K562 (cell line): ENCODE results near the gene QARS1. TPM values are rescaled to one million over a fixed set of nuclear protein-coding genes. Genes with fewer than 3 reads are reported as not detected.

Experiments
- CEBPZ ChIP-seq: fragments of 150-350 bp; IDR thresholded peaks from 2 replicates; pipeline ENCODE4 v1.6.1; 2014; ENCODE audit warnings: low read depth, mild to moderate bottlenecking, low read length, borderline replicate concordance
- CREB1 ChIP-seq, 2 experiments: sonication (generic) in 1 of 2; formaldehyde crosslinking in 1 of 2; IDR thresholded peaks; 2 replicates each; pipeline versions ENCODE4 v1.6.1 to v1.8.0; 2012 to 2022; ENCODE audit warnings: inconsistent platforms in 1 of 2, mild to moderate bottlenecking in 1 of 2, missing genetic modification reagents in 1 of 2, moderate library complexity in 1 of 2
- FOXK1 ChIP-seq: sonication (generic); formaldehyde crosslinking; IDR thresholded peaks from 2 replicates; pipeline ENCODE4 v1.8.0; 2022; ENCODE audit warnings: missing genetic modification reagents, mild to moderate bottlenecking, borderline replicate concordance
- FOXP1 ChIP-seq: sonication (generic); formaldehyde crosslinking; IDR thresholded peaks from 2 replicates; pipeline ENCODE4 v1.8.0; 2022; ENCODE audit warnings: mild to moderate bottlenecking, missing genetic modification reagents
- GTF2F1 ChIP-seq: IDR thresholded peaks from 2 replicates; pipeline ENCODE4 v1.6.1; 2011; ENCODE audit warnings: low read depth, low read length, improper control_type of control experiment
- HNRNPH1 ChIP-seq: fragments of 200-400 bp; formaldehyde crosslinking; optimal IDR thresholded peaks from 2 replicates; pipeline ENCODE3; 2017; ENCODE audit warnings: low read depth, mild to moderate bottlenecking, low read length, moderate library complexity
- MNT ChIP-seq, 2 experiments: fragments of 450-650 bp; conservative IDR thresholded peaks; 2 replicates each; pipeline ENCODE4 v1.6.1; 2017; ENCODE audit warnings: mild to moderate bottlenecking in 2 of 2, moderate library complexity in 2 of 2
- MTA1 ChIP-seq: fragments of 450-650 bp; IDR thresholded peaks from 2 replicates; pipeline ENCODE4 v1.6.1; 2017; ENCODE audit warnings: borderline replicate concordance
- NEUROD1 ChIP-seq: fragments of 150-350 bp; IDR thresholded peaks from 2 replicates; pipeline ENCODE4 v1.6.1; 2014; ENCODE audit warnings: borderline replicate concordance, low read length, low read depth; ENCODE audit not compliant: partially characterized antibody
- RFX1 ChIP-seq: fragments of 450-650 bp; IDR thresholded peaks from 2 replicates; pipeline ENCODE4 v1.6.1; 2016; ENCODE audit warnings: mild to moderate bottlenecking, moderate library complexity
- SRSF7 ChIP-seq: fragments of 200-400 bp; formaldehyde crosslinking; optimal IDR thresholded peaks from 2 replicates; pipeline ENCODE3; 2017; ENCODE audit warnings: mild to moderate bottlenecking, low read depth, low read length
- STAT5B ChIP-seq: fragments of 250-450 bp; sonication (Bioruptor Pico); IDR thresholded peaks from 2 replicates; pipeline ENCODE4 v1.8.0; 2021; ENCODE audit warnings: mild to moderate bottlenecking, inconsistent platforms
- TCF3 ChIP-seq: sonication (generic); formaldehyde crosslinking; IDR thresholded peaks from 2 replicates; pipeline ENCODE4 v1.4.0; 2020; ENCODE audit warnings: mild to moderate bottlenecking, missing genetic modification reagents
- TEAD1 ChIP-seq, 2 experiments: fragments of 450-650 bp in 1 of 2; sonication (generic) in 1 of 2; formaldehyde crosslinking; IDR thresholded peaks; 2 replicates each; pipeline versions ENCODE4 v1.4.0 to v1.8.0; 2020 to 2022; ENCODE audit warnings: mild to moderate bottlenecking in 2 of 2, missing genetic modification reagents in 1 of 2
- TFAP4 ChIP-seq: sonication (generic); formaldehyde crosslinking; IDR thresholded peaks from 2 replicates; pipeline ENCODE4 v1.8.0; 2022; ENCODE audit warnings: missing genetic modification reagents, mild to moderate bottlenecking, moderate library complexity, borderline replicate concordance
- XRCC3 ChIP-seq: fragments of 450-650 bp; IDR thresholded peaks from 2 replicates; pipeline ENCODE4 v1.6.1; 2017; ENCODE audit warnings: mild to moderate bottlenecking, moderate library complexity
- ZBTB8A ChIP-seq: fragments of 450-650 bp; IDR thresholded peaks from 2 replicates; pipeline ENCODE4 v1.6.1; 2018; ENCODE audit warnings: mild to moderate bottlenecking, moderate library complexity; ENCODE audit not compliant: partially characterized antibody
- ZNF24 ChIP-seq: fragments of 450-650 bp; IDR thresholded peaks from 2 replicates; pipeline ENCODE4 v1.6.1; 2016
- ZNF561 ChIP-seq: fragments of 450-650 bp; formaldehyde crosslinking; conservative IDR thresholded peaks from 2 replicates; pipeline ENCODE4 v1.4.0; 2020; ENCODE audit warnings: mild to moderate bottlenecking, moderate library complexity
- ZNF583 ChIP-seq: fragments of 250-450 bp; sonication (Bioruptor Pico); IDR thresholded peaks from 2 replicates; pipeline ENCODE4 v1.4.0; 2020
- ZNF699 ChIP-seq: fragments of 250-450 bp; sonication (Bioruptor Pico); IDR thresholded peaks from 2 replicates; pipeline ENCODE4 v1.8.0; 2021; ENCODE audit warnings: mild to moderate bottlenecking, moderate library complexity; ENCODE audit not compliant: insufficient replicate concordance
- ZSCAN32 ChIP-seq: fragments of 450-650 bp; formaldehyde crosslinking; IDR thresholded peaks from 2 replicates; pipeline ENCODE4 v1.4.0; 2020; ENCODE audit warnings: mild to moderate bottlenecking, moderate library complexity
- ZZZ3 ChIP-seq: fragments of 450-650 bp; IDR thresholded peaks from 2 replicates; pipeline ENCODE4 v1.6.1; 2016; ENCODE audit warnings: antibody characterized with exemption, mild to moderate bottlenecking, moderate library complexity
- polyA plus RNA-seq, 8 experiments: library from polyadenylated mRNA; depleted of rRNA in 4 of 8; stranded (reverse) in 5 of 8; unstranded in 3 of 8; fragments of >200 nt; fragmentation: Nextera tagmentation in 2 of 8; fragmentation: Illumina TruSeq in 1 of 8; extraction: Ambion mirVana in 2 of 8; extraction: Trizol in 1 of 8; gene quantifications; 2 replicates each; pipeline versions ENCODE4 v1.2.1 to v1.2.3, GENCODE V29; 2011 to 2014; ENCODE audit warnings: inconsistent platforms in 1 of 8, missing spikeins in 1 of 8
- total RNA-seq, 7 experiments: library from RNA; depleted of rRNA in 6 of 7; stranded (reverse); fragments of >200 nt in 6 of 7; fragmentation: Illumina TruSeq in 2 of 7; extraction: Trizol in 2 of 7; gene quantifications; 2 replicates each; pipeline versions ENCODE4 v1.2.1 to v1.2.3, GENCODE V29; 2011 to 2021; ENCODE audit warnings: low replicate concordance in 1 of 7

Gene QARS1
- total and polyA plus RNA-seq, 9 of the 15 experiments (the other 6 are each of a cell fraction or from before 2014, with no cell fraction given) = 148 to 310 (median 273) TPM

GRCh38 chr3:49132437-49133225, 28.1 kb upstream of the QARS1 start, which contains the start of gene LAMB2 (continued):
- 0 out of 4 replicates have a peak, but pooled peaks of 1 of the 2 experiments have one; percentile 29 for TF ChIP-seq MNT (conservative IDR thresholded peaks at IDR 0.05)
- TF ChIP-seq ZBTB8A = no peak
- TF ChIP-seq ZSCAN32 (CRISPR knock-in tag) = no peak
- 0 out of 2 replicates have a peak, but pooled peaks have one; percentile 23 for TF ChIP-seq FOXP1 (CRISPR knock-in tag)
- no peak for TF ChIP-seq SRSF7
- no peak for TF ChIP-seq STAT5B (CRISPR knock-in tag)
- no peak for TF ChIP-seq GTF2F1
- 0 out of 2 replicates have a peak, but pooled peaks have one; percentile 29 for TF ChIP-seq TFAP4 (CRISPR knock-in tag)
- no peak for TF ChIP-seq TCF3 (CRISPR knock-in tag)
- no peak for TF ChIP-seq ZNF583 (CRISPR knock-in tag)
- TF ChIP-seq ZNF24 = no peak
- no peak for TF ChIP-seq MTA1
- TF ChIP-seq RFX1 = no peak
- no peak for TF ChIP-seq ZNF699 (CRISPR knock-in tag)
- no peak for TF ChIP-seq XRCC3
- no peak for TF ChIP-seq CEBPZ
- no peak for TF ChIP-seq HNRNPH1
- no peak for TF ChIP-seq CREB1 (IDR thresholded peaks at IDR 0.05)
- TF ChIP-seq CREB1 (CRISPR knock-in tag; IDR thresholded peaks at IDR 0.05) = peak; percentile 23; the same call in 1 of the 2 replicates
- TF ChIP-seq NEUROD1 = peak; percentile 87
- TF ChIP-seq FOXK1 (CRISPR knock-in tag) = no peak
- TF ChIP-seq ZZZ3 = no peak
- TF ChIP-seq ZNF561 (CRISPR knock-in tag) = no peak
- TF ChIP-seq TEAD1 (CRISPR knock-in tag; IDR thresholded peaks at IDR 0.05) = 0 out of 4 replicates have a peak, but pooled peaks of 1 of the 2 experiments have one; percentile 15
